GM19328 (cell line): Measurements from ENCODE around the gene APOB.

Experiments
- ATAC-seq: cut with Tn5 transposase; IDR thresholded peaks from one replicate; pipeline ENCODE4 v1.9.1; 2021; ENCODE audit warnings: mild to moderate bottlenecking, moderate library complexity; ENCODE audit not compliant: unreplicated experiment

The APOB gene, protein sequence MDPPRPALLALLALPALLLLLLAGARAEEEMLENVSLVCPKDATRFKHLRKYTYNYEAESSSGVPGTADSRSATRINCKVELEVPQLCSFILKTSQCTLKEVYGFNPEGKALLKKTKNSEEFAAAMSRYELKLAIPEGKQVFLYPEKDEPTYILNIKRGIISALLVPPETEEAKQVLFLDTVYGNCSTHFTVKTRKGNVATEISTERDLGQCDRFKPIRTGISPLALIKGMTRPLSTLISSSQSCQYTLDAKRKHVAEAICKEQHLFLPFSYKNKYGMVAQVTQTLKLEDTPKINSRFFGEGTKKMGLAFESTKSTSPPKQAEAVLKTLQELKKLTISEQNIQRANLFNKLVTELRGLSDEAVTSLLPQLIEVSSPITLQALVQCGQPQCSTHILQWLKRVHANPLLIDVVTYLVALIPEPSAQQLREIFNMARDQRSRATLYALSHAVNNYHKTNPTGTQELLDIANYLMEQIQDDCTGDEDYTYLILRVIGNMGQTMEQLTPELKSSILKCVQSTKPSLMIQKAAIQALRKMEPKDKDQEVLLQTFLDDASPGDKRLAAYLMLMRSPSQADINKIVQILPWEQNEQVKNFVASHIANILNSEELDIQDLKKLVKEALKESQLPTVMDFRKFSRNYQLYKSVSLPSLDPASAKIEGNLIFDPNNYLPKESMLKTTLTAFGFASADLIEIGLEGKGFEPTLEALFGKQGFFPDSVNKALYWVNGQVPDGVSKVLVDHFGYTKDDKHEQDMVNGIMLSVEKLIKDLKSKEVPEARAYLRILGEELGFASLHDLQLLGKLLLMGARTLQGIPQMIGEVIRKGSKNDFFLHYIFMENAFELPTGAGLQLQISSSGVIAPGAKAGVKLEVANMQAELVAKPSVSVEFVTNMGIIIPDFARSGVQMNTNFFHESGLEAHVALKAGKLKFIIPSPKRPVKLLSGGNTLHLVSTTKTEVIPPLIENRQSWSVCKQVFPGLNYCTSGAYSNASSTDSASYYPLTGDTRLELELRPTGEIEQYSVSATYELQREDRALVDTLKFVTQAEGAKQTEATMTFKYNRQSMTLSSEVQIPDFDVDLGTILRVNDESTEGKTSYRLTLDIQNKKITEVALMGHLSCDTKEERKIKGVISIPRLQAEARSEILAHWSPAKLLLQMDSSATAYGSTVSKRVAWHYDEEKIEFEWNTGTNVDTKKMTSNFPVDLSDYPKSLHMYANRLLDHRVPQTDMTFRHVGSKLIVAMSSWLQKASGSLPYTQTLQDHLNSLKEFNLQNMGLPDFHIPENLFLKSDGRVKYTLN (N-terminal part only)

DNA sequence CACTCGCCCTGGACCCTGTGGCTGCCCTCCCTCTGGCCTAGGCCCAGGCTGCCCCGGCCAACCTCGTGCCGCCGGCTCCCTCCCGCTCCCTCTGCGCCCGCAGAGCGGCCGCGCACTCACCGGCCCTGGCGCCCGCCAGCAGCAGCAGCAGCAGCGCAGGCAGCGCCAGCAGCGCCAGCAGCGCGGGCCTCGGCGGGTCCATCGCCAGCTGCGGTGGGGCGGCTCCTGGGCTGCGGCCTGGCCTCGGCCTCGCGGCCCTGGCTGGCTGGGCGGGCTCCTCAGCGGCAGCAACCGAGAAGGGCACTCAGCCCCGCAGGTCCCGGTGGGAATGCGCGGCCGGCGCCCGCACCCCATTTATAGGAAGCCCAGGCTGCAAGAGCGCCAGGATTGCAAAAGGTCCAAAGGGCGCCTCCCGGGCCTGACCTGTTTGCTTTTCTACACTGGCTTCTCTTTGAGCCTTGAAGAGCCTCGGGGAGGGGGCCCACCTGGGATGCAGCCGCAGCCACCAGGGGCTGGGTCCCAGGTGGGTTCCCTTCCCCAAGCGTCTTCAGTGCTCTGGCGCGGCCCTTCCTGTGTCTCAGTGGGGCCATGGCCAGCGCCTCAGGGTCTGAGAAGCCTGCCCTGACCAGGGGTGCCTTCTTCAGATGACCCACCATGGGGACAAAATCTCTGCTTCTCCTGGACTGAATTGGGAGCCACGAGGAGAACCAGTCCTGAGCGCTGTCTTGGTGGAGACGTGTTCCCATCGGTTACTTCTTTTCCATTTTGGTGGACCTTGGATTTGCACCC lies at the start of gene APOB:
APOB (minus strand) TSS at position 330 of the 789 bp plus-strand sequence; CDS start at position 202, 128 bp downstream.
- ATAC-seq, result no peak

DNA sequence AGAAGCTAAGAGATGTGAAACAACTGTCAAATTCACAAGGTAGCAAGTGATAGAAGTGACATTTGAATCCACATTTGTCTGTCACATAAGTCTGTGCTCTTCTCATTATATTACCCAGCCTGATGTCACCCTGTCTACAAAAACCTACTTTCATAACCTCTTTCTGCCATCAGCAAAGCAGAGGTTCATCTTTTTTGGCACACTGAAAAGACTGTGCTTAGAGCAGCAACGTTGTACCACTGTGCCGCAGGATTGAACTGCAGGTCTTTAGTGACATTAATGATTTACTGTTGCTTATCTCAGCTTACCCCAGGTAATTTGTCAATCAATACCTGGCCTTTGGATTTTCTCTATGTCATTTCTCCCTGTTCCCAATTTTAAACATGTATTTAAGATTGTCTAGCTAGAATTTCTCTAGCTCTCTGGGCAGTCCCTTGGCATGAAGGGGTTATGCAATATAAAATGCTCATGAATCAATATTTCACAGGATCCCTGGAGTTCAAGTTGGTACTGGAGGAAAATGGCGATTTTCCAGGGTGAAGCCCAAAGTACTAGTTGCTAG lies 48.5 kb upstream of the APOB start:
- no peak for ATAC-seq

DNA sequence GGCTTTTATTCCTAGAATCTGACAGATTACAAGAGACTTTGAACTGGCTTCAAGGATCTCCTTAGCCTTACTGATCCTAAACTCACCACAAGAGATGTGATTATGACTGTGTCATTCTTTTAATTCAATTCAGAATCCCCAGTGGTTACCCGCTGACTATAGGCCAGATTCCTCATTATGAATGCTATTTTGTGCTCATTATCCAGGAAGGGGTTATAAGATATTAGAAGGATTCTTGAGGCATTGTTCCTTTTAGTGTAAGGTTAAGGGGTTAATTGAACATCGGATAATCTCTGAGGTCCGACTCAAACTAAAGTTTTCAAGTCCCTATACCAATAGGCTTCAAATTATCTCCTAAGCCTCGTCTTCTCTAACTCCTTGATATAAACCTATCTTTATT lies 40.5 kb upstream of the APOB start:
- no peak for ATAC-seq

DNA sequence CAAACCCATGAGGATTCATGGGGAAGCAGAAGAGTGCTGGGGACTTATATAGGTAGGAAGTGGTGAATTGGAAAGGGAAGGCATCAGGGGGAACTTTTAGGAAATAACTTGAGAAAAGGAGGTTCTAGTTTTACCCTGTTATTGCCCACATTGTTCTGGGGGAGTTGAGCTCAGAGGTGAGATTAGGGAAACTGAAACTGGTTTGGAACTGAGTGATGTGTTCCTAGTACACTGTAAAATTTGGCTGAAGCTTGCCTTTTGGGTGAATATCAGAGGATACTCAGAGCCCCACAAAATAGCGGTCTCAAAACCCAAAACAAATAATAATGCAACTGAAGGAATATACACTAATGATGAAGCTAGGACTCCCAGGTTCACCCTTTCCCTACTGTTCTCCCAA lies 39.6 kb upstream of the APOB start:
- ATAC-seq, result no peak

DNA sequence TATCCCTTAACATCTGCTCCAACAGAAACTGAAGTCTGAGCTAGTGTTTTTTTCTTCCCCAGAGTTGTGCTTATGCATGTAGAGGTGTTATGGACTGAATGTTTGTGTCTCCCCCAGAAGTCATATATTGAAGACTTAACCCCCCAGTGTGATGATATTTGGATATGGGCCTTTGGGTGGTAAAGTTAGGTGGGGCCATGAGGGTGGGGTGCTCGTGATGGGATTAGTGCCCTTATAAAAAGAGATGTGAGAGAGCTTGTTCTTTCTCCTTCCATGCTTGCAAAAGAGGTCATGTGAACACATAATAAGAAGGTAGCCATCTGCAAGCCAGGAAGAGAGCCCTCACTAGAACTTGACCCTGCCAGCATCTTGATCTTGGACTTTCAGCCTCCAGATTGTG lies 34.4 kb upstream of the APOB start:
- ATAC-seq, result no peak

DNA sequence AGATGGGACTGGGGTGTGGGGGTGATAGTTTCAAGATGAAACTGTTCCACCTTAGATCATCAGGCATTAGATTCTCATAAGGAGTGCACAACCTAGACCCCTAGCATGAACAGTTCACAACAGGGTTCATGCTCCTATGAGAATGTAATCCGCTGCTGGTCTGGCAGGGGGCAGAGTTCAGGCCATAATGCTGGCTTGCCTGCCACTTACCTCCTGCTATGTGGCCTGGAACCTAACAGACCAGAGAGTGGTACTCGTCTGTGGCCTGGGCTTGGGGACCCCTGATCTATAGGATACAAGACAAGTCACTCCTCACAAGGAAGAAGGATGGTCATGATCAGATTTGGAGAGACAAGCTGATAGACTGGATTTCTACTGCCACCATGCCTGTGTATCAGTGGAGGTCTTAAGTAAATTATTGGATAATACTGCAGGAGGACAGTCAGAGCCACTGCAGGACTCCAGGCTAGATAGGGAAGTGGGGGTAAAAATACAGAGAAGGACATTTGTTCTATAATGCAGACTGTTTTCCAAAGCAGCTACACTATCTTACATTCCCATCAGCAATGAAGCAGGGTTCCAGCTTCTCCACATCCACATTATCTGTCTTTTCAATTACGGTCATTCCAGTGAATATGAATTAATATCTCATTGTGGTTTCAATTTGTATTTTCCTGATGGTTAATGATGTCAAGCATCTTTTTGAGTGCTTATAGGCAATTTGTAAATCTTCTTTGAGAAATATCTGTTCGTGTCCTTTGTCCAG lies 28.8 kb upstream of the APOB start:
- ATAC-seq, result no peak

DNA sequence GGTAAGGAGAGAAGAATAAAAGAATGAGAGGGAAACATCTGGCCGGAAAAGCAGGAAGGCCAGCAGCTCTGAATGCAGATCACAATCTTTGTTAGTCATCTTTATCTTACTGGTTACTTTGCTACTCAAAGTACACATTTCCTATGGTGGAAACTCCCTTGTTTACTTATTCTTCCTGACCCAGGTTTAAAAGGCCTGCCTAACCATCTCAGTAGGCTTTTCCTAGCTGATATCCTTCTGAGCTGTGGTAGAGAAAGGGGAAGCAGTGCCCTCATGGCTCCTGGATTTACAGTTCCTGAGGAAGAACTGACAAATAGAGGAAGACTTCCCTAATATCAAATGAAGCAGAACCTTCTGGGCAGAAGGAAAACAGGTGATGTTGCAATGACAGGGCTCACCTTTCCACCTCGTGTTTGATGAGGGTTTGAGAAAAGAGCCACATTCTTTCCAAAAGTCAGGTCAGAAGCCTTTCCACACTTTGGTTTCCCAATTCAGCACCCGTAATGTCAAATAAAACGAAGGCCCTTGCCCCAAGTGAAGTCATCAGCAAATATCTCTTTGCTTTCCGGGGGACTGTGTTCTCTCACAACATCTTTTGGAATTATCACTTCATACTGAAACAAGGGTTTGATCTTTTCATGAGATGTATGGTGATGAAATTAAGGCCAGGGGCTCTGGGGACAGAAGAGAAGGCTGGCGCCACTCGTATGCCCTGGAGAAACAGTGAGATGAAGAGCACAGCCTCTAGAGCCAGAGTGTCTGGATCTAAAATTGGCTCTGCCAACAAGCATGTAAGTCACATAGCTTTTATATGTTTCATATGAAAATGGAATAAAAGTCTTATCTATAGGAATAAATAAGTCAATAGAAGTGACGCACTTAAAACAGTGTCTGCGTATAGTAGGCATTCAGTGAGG lies 26.7 kb upstream of the APOB start:
- no peak for ATAC-seq

DNA sequence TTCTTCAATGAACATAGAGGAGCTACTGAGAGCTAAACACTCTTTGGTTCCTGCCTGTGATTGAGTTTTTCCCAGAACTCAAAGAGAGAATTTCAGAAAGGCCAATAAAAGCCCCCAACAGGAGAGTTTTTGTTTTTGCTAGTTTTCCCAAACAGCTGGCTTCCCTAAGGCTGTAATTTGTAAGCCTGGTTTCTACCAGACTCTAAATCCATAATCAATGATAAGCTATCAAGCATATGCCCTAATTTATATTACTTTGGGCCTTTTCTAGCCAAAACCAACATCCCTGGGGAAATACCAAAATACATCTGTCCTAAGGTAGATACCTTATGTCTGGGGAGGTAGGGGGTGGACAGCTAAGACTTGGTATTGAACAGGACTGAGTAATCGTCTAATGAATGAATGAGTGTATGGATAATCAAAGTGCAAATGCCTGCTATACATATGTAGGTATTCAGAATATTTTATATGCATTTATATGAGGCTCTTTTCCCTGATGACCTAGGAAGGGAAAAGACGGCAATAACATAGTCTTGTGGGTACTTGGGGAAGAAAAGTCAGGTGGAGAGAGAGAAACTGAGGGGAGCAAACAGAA lies 26.0 kb upstream of the APOB start:
- ATAC-seq, result no peak

DNA sequence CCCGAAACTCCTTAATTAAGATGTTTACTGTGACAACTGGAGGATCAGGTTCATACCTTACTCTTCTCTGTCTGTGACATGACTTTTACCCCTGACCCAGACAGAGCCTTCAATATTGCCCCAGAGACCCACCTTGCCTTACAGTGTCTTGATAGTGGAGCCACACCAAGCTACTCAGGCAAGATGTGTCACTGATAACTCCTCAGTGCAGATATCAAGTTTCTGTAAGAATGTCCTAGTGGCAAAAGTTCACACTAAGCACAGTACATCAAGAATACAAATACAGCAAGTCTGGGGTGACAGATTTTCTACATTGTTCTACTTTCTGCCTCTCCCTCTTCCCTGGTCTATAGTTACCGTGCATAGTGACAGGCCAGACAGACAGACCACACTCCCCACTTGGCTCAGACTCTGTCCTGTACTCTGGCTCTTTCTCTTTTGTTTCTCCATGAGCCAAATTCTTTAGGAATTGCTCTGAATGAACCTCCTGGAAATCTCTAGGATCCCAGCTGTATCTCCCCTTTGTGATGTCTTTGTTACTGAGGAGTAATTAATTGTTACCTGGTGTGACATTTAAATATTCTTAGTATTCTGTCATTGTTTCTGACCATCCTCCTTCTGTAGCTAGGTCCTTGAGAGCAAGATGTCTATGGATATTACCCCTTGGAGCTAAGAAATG lies 24.1 kb upstream of the APOB start:
- no peak for ATAC-seq

DNA sequence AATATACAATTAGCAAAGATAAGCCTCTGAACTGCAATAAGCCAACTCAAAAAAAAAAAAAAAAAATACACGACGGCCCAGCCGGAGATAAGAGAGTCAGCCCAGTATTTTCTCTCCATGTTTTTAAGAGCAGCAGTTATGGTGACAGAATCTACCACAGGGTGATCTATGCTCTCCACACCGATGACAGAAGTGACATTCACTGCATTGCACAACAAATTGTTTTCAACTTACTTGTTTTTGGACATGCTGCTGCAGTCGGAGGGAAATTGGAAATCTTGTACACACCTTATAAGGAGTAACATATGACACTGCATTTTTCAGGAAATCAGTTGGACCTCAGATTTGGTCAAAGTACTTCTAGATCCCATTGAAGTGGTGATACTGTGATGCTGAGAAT lies 23.3 kb upstream of the APOB start:
- no peak for ATAC-seq

DNA sequence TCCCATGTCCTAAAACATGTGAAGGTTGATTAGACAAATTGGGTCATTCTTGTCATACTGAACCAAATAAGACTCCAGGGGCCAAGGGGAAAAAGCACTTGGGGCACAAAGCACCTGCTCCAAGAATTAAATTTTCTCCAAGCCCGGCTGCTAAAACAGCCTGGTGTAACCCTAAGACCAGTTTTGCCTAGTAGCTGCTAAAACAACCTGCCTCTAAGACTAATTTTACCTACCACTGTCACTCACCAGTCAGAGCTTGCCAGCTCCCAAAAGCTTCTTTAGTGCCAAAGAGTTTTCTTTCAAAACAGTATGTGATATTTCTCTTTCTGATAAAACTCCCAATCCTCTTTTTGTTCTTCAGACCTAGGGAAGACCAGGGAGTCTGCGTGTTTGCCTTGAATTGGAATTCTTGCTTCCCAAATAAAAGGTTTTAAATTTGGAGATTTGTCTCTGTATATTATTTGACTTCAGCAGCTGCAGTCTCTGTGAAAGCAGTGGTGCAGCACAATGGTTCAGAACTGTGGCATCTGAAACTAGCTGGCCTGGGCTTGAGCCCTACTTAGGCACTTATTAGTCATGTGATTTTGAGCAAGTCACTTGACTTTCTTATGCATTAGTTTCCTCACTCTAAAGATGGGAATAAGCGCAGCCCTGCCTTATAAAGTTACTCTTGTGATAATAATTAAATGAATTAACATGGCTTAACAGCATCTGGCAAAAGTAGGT lies 16.2 kb upstream of the APOB start:
- ATAC-seq, result no peak

DNA sequence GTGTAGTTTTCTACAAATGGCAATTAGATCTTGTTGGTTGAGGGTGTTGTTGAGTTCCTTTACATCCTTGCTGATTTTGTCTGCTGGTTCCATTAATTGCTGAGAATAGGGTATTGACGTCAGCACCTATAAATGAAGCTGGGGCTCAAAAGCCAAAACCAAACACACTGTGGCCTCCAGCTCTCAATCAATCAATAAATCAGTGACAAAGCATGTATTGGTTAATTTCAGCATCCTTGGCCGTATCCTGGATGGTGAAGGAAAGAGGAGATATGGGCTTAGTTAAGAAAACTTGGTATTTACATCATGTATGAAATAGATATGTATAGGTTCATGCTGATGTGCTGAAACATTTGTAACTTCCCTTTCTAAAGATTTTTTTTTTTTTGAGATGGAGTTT lies 13.2 kb upstream of the APOB start:
- no peak for ATAC-seq

DNA sequence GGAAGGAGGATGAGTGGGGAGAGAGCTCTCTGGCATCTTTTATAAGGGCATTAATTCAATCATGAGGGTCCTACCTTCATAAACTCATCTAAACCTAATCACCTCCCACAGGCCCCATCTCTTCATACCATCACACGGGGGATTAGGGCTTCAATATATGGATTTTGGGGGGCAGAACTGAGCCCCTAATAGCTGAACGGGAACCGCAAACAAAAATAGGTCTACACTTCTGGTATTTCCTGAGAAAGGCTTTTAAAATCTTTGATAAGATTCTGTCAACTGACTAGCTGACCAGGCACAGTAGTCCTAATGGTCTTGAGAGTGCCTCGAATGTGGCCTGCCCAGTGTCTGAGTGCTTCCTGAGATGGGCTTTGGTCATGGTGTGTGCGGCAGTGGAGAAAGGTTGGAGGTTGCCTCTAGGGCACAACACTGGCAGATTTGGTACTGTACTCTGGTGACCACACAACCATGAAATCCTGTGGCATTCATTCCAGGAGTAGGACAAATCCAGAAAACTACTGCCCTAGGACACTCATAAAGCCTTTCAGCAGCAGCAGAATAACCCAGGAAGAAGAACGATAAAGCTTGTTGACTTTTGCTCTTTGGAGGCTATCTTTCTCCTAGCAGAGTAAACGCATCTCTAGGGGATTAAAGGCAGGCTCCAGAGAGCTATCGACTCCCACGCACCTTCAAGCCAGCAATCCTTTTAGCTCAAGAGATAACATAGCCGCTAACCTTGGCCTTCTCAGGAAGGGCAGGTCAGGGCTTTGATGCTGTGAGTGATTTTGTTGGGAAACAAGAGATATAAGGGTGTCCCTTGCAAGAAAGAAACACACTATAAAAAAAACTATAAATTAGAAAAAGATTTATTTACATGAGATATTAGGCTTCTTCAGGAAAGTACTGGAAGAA lies 12.3 kb upstream of the APOB start:
- ATAC-seq, result no peak

DNA sequence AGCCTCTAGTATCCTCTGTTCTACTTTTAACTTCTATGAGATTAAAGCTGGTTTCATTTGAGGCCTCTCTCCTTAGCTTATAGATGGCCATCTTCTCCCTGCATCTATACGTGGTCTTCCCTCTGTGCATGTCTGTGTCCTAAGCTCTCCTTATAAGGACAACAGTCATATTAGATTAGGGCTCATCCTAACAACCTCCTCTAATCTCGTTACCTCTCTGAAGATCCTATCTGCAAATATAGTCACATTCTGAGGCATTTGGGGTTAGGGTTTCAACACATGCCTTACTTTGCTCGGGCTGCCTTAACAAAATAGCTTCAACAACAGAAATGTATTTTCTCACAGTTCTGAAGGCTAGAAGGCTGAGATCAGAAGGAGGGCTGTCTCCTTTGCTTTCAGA lies 11.6 kb upstream of the APOB start:
- ATAC-seq, result no peak

DNA sequence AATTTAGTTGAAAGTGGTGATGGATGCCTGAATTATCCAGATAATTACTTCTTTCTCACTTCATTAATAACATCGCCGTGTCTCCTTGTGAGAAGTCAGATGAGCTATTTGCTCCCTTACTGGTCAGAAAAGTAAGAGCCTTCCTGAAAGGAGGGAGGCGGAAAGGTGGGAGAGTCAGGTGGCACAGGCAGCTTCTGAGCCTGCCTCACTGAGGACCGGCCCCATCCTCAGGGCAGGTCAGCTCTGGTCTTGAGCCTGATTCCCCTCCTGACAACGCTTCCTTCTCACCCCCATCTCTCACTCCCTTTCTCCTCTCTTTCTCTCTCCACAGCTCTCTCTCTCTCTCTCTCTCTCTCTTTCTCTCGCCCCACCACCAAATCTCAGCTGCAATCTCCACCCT lies 10.1 kb upstream of the APOB start:
- ATAC-seq, result no peak

DNA sequence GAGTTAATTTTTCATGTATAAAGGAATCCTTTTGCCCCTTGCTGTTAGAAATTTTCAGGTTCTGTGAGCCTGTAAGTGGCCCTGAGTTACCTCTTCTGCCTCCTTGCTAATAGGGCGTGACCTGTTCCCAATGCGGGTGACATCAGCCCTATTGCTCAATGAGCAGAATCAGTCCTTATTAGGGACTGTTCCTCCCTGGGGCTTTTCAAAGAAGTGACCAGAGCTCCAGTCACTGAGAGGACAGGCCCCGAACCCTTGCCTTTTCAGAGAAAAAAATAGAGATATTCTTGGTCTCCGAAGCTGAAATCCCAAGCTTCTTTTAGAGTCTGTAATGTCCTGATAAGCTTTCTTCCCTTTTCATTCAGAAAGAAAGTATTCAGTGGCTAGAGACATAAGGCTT lies 8.2 kb upstream of the APOB start:
- no peak for ATAC-seq
